ENCODE measurements around the gene ZNF688. TPM values are rescaled to one million over a fixed set of nuclear protein-coding genes. Genes with fewer than 3 reads are reported as not detected.

Gene ZNF688
- total and polyA plus RNA-seq, 2 experiments from 2014 or later = 22.0 to 25.0 TPM

GRCh38 chr16:30526823-30527634, 44.5 kb downstream of the ZNF688 start:
- peak; percentile 99 for DNase-seq (ENCODE audit: low read depth in 1 of 2, low spot score in 1 of 2)
- Histone ChIP-seq H3K4me1 (ENCODE audit: low read depth) (peaks cover 5% of the 10 kb centered on the region), H3K9me3 (ENCODE audit: low read depth) (no peaks in the 10 kb centered on the region), H3K4me3 (peak overlapping the region; percentile 43), H3K36me3 (peaks cover 4% of the 10 kb centered on the region), H3K27me3 (no peaks in the 10 kb centered on the region), H3K27ac (peak overlapping the region; percentile 92)
- TF ChIP-seq CTCF (IDR thresholded peaks at IDR 0.05; ENCODE audit: low read depth, low read length) = peak; percentile 36

GRCh38 chr16:30526137-30526822, 45.2 kb downstream of the ZNF688 start, which contains the start of gene ZNF768:
ZNF768 (minus strand) TSS chr16:30526566; CDS start chr16:30526413, 153 bp downstream.
- no peak for TF ChIP-seq CTCF (IDR thresholded peaks at IDR 0.05; ENCODE audit: low read depth, low read length)

GRCh38 chr16:30525844-30526136, 45.7 kb downstream of the ZNF688 start:
- Histone ChIP-seq H3K4me1 (ENCODE audit: low read depth) (peaks cover 5% of the 10 kb centered on the region), H3K27me3 (no peaks in the 10 kb centered on the region), H3K27ac (peak overlapping the region; percentile 92), H3K36me3 (peaks cover 4% of the 10 kb centered on the region), H3K9me3 (ENCODE audit: low read depth) (no peaks in the 10 kb centered on the region), H3K4me3 (peak overlapping the region; percentile 43)
- DNase-seq (ENCODE audit: low read depth in 1 of 2, low spot score in 1 of 2) = no peak
- no peak for TF ChIP-seq CTCF (IDR thresholded peaks at IDR 0.05; ENCODE audit: low read depth, low read length)

More at GRCh38 chr16:30526137-30526822, 45.2 kb downstream of the ZNF688 start, which contains the start of gene ZNF768:
- Histone ChIP-seq H3K9me3 (ENCODE audit: low read depth) (no peaks in the 10 kb centered on the region), H3K4me3 (peak within 1 kb of the TSS; percentile 43), H3K27me3 (no peaks in the 10 kb centered on the region), H3K27ac (peak within 1 kb of the TSS; percentile 92), H3K36me3 (peaks cover 4% of the 10 kb centered on the region), H3K4me1 (ENCODE audit: low read depth) (peaks cover 5% of the 10 kb centered on the region)
- DNase-seq (ENCODE audit: low read depth in 1 of 2, low spot score in 1 of 2) = peak in 1 of 2 donors; percentile 87

- H3K36me3 ChIP-seq = peaks cover 4% of the 10 kb centered on the region
- H3K4me1 ChIP-seq (ENCODE audit: low read depth) = peaks cover 5% of the 10 kb centered on the region
- no peaks in the 10 kb centered on the region for H3K9me3 ChIP-seq (ENCODE audit: low read depth)
- no peak overlapping the region for H3K4me3 ChIP-seq
- DNase-seq (ENCODE audit: low read depth in 1 of 2, low spot score in 1 of 2) = no peak
- no peak overlapping the region for H3K27ac ChIP-seq
- TF ChIP-seq CTCF (IDR thresholded peaks at IDR 0.05; ENCODE audit: low read depth, low read length) = no peak
- no peaks in the 10 kb centered on the region for H3K27me3 ChIP-seq
Measured at GRCh38 chr16:30524575-30525568, 46.6 kb downstream of the ZNF688 start.

Data from cardiac muscle cell (in vitro differentiated cells and primary cell).